MV-4-11 (cell line): Measurements from ENCODE around the gene PSMC3.

Experiments
- DNase-seq: peaks from one replicate; lab custom pipeline; 2025; lab: John Stamatoyannopoulos, UW

PSMC3 gene

GRCh38 chr11:47426062-47426956, at the start of gene PSMC3:
Gene PSMC3 (minus strand): TSS chr11:47426439. CDS start chr11:47426279, 160 bp downstream.
- peak; percentile 92 for DNase-seq

- DNase-seq: no peak
Observed at GRCh38 chr11:47470671-47471070, 44.4 kb upstream of the PSMC3 start.

- peak; percentile 9 for DNase-seq
Observed at GRCh38 chr11:47469361-47470179, 43.3 kb upstream of the PSMC3 start.

GRCh38 chr11:47468598-47469214, 42.5 kb upstream of the PSMC3 start:
- DNase-seq: no peak

- no peak for DNase-seq
Observed at GRCh38 chr11:47467357-47467756, 41.1 kb upstream of the PSMC3 start.

- DNase-seq: no peak
Observed at GRCh38 chr11:47466701-47467250, 40.5 kb upstream of the PSMC3 start.

GRCh38 chr11:47466201-47466600, 40.0 kb upstream of the PSMC3 start:
- DNase-seq: no peak

- DNase-seq: peak; percentile 51
Observed at GRCh38 chr11:47464483-47464882, 38.2 kb upstream of the PSMC3 start.

GRCh38 chr11:47461876-47462275, 35.6 kb upstream of the PSMC3 start:
- no peak for DNase-seq

GRCh38 chr11:47460571-47461235, 34.5 kb upstream of the PSMC3 start:
- peak; percentile 47 for DNase-seq

- DNase-seq: peak; percentile 87
Observed at GRCh38 chr11:47454258-47454671, 28.0 kb upstream of the PSMC3 start.

GRCh38 chr11:47453365-47453764, 27.1 kb upstream of the PSMC3 start:
- DNase-seq: no peak

GRCh38 chr11:47451990-47452389, 25.8 kb upstream of the PSMC3 start:
- DNase-seq: no peak

GRCh38 chr11:47451436-47451835, 25.2 kb upstream of the PSMC3 start:
- DNase-seq: no peak

- no peak for DNase-seq
Observed at GRCh38 chr11:47449541-47449940, 23.3 kb upstream of the PSMC3 start.

- no peak for DNase-seq
Observed at GRCh38 chr11:47448566-47449427, 22.6 kb upstream of the PSMC3 start, which contains the start of gene RAPSN. Gene RAPSN (minus strand): TSS chr11:47449136. CDS start chr11:47448964, 172 bp downstream.

- DNase-seq: no peak
Observed at GRCh38 chr11:47447906-47448305, 21.7 kb upstream of the PSMC3 start.

GRCh38 chr11:47446833-47447232, 20.6 kb upstream of the PSMC3 start:
- DNase-seq: no peak

GRCh38 chr11:47445840-47446239, 19.6 kb upstream of the PSMC3 start:
- DNase-seq: no peak

- no peak for DNase-seq
Observed at GRCh38 chr11:47443817-47444216, 17.6 kb upstream of the PSMC3 start.
